Neuronal stem cell (in vitro differentiated cells): Measurements from ENCODE around the gene COL28A1.

Experiments
- DNase-seq: peaks from one replicate; pipeline ENCODE4 v3.0.0-alpha.2; 2013; ENCODE audit warnings: low spot score
- H2AFZ ChIP-seq: one replicate; pipeline ENCODE4 v1.6.1; 2013; ENCODE audit warnings: mild to moderate bottlenecking, low read length, inconsistent platforms
- H2AK5ac ChIP-seq: 2 replicates; pipeline ENCODE4 v1.6.1; 2013; ENCODE audit warnings: low read depth, mild to moderate bottlenecking, inconsistent platforms, low read length, moderate library complexity, mixed read lengths
- H2BK120ac ChIP-seq: 2 replicates; pipeline ENCODE4 v1.6.1; 2013; ENCODE audit warnings: low read depth, mild to moderate bottlenecking, inconsistent platforms, low read length, moderate library complexity, mixed read lengths
- H2BK12ac ChIP-seq: one replicate; pipeline ENCODE4 v1.6.1; 2013; ENCODE audit warnings: low read length, inconsistent platforms
- H2BK15ac ChIP-seq: 2 replicates; pipeline ENCODE4 v1.6.1; 2013; ENCODE audit warnings: mild to moderate bottlenecking, low read length, inconsistent platforms, mixed read lengths
- H2BK5ac ChIP-seq: one replicate; pipeline ENCODE4 v1.6.1; 2013; ENCODE audit warnings: inconsistent platforms, mild to moderate bottlenecking, low read length, moderate library complexity
- H3K14ac ChIP-seq: one replicate; pipeline ENCODE4 v1.6.1; 2013; ENCODE audit warnings: low read length, inconsistent platforms
- H3K18ac ChIP-seq: 2 replicates; pipeline ENCODE4 v1.6.1; 2013; ENCODE audit warnings: low read length, inconsistent platforms
- H3K23ac ChIP-seq: 2 replicates; pipeline ENCODE4 v1.6.1; 2013; ENCODE audit warnings: low read depth, mild to moderate bottlenecking, mixed read lengths, low read length, inconsistent platforms; ENCODE audit not compliant: poor library complexity
- H3K27ac ChIP-seq: replicated peaks from 3 replicates; pipeline ENCODE4 v1.5.1; 2013; ENCODE audit warnings: low read length, inconsistent platforms
- H3K27me3 ChIP-seq, 3 experiments: 2 replicates each; pipeline ENCODE4 v1.6.1; 2013; ENCODE audit warnings: low read length in 3 of 3, mild to moderate bottlenecking in 2 of 3, inconsistent platforms in 1 of 3, low read depth in 1 of 3, mixed read lengths in 1 of 3, moderate library complexity in 1 of 3; ENCODE audit not compliant: control insufficient read depth in 3 of 3, insufficient read depth in 3 of 3
- H3K36me3 ChIP-seq, 2 donors: replicated peaks in 1 of 2; 2 replicates each; pipeline ENCODE4 v1.6.1; 2013; ENCODE audit warnings: low read length in 2 of 2; ENCODE audit not compliant: control insufficient read depth in 2 of 2, insufficient read depth in 2 of 2
- H3K4ac ChIP-seq: 2 replicates; pipeline ENCODE4 v1.6.1; 2013; ENCODE audit warnings: inconsistent platforms, mild to moderate bottlenecking, low read length, moderate library complexity
- H3K4me1 ChIP-seq, 2 donors: 1 replicate in 1 of 2; 2 replicates in 1 of 2; pipeline ENCODE4 v1.6.1; 2013; ENCODE audit warnings: low read length in 2 of 2, low read depth in 1 of 2; ENCODE audit not compliant: control insufficient read depth in 2 of 2, insufficient read depth in 1 of 2
- H3K4me2 ChIP-seq: one replicate; pipeline ENCODE4 v1.6.1; 2013; ENCODE audit warnings: mild to moderate bottlenecking, low read length, inconsistent platforms; ENCODE audit not compliant: insufficient read depth, poor library complexity, severe bottlenecking
- H3K4me3 ChIP-seq, 2 donors: 2 replicates each; pipeline ENCODE4 v1.5.1; 2013; ENCODE audit warnings: low read length in 2 of 2, mild to moderate bottlenecking in 2 of 2, inconsistent platforms in 1 of 2, moderate library complexity in 1 of 2
- H3K79me1 ChIP-seq: one replicate; pipeline ENCODE4 v1.6.1; 2013; ENCODE audit warnings: low read depth, mild to moderate bottlenecking, inconsistent platforms, low read length, moderate library complexity
- H3K9ac ChIP-seq: one replicate; pipeline ENCODE4 v1.6.1; 2013; ENCODE audit warnings: mild to moderate bottlenecking, low read depth, low read length, inconsistent platforms; ENCODE audit not compliant: poor library complexity
- H3K9me3 ChIP-seq, 2 donors: replicated peaks in 1 of 2; 2 replicates each; pipeline versions ENCODE3 to v1.6.1; 2013; ENCODE audit warnings: low read length in 2 of 2, mild to moderate bottlenecking in 2 of 2, inconsistent platforms in 1 of 2, low read depth in 1 of 2, mixed read lengths in 1 of 2, moderate library complexity in 1 of 2; ENCODE audit not compliant: control insufficient read depth in 2 of 2, insufficient read depth in 1 of 2
- H4K8ac ChIP-seq: one replicate; pipeline ENCODE4 v1.6.1; 2013; ENCODE audit warnings: low read depth, mild to moderate bottlenecking, inconsistent platforms, low read length, moderate library complexity
- H4K91ac ChIP-seq: one replicate; pipeline ENCODE4 v1.6.1; 2013; ENCODE audit warnings: low read length, low read depth, mild to moderate bottlenecking, inconsistent platforms; ENCODE audit not compliant: poor library complexity
- WGBS, 2 donors: extraction: QIAGEN DNeasy Blood & Tissue Kit; methylation state at CpG; one replicate each; pipeline ENCODE4 v1.1.7; 2013; ENCODE audit warnings: missing lambda C conversion rate in 2 of 2, mixed read lengths in 1 of 2; ENCODE audit not compliant: insufficient read length in 2 of 2, insufficient replicate concordance in 1 of 2; ENCODE audit errors: extremely low coverage in 2 of 2; 5-methylcytosine and 5-hydroxymethylcytosine counted together

Gene COL28A1

GRCh38 chr7:7333610-7334009, 202.1 kb downstream of the COL28A1 start:
- no peaks in the 10 kb centered on the region for H3K36me3 ChIP-seq
- WGBS, 2 donors, result no CpG with 5 or more reads among the region's 3 CpGs
- H2BK15ac ChIP-seq, result no peak overlapping the region
- H3K9ac ChIP-seq, result no peak overlapping the region
- H3K18ac ChIP-seq, result no peak overlapping the region
- no peaks in the 10 kb centered on the region for H3K27me3 ChIP-seq
- no peak overlapping the region for H4K91ac ChIP-seq
- no peak overlapping the region for H3K27ac ChIP-seq
- no peaks in the 10 kb centered on the region for H3K79me1 ChIP-seq
- no peak overlapping the region for H3K4ac ChIP-seq
- H3K9me3 ChIP-seq, result no peaks in the 10 kb centered on the region
- H3K23ac ChIP-seq, result no peak overlapping the region
- H3K4me1 ChIP-seq, result peaks cover 0 to 3% of the 10 kb centered on the region in 2 donors
- H2BK12ac ChIP-seq, result no peak overlapping the region
- no peak overlapping the region for H2BK120ac ChIP-seq
- H2BK5ac ChIP-seq, result no peak overlapping the region
- H2AK5ac ChIP-seq, result no peak overlapping the region
- no peak for DNase-seq
- no peak overlapping the region for H4K8ac ChIP-seq
- H2AFZ ChIP-seq, result no peak overlapping the region
- no peak overlapping the region for H3K4me2 ChIP-seq
- H3K4me3 ChIP-seq, result no peak overlapping the region
- H3K14ac ChIP-seq, result no peak overlapping the region

DNA sequence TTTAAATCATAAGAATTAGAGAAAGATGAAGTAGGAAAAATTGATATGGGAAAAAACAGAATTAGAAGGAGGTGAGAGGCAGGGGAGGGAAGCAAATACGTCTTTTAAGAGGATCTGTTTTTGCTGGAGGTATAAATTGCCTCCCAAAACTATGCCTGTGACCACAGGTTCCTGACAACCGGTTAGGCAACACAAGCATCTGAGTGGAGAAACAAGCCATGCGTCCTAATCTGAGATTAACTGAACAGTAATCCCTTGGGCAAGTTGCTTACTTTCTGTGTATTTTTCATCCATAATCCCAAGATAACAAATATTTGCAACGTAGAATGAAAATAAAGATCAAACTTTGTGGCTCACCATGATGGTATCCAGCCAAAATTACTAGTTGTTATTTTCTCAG, 204.2 kb downstream of the COL28A1 start:
- Histone ChIP-seq H3K9ac (no peak overlapping the region), H3K4ac (no peak overlapping the region), H3K18ac (no peak overlapping the region), H2AFZ (no peak overlapping the region), H3K9me3 (no peaks in the 10 kb centered on the region), H2BK120ac (no peak overlapping the region), H3K27ac (no peak overlapping the region), H3K4me2 (no peak overlapping the region), H4K8ac (no peak overlapping the region), H2AK5ac (no peak overlapping the region), H2BK5ac (no peak overlapping the region), H3K36me3 (no peaks in the 10 kb centered on the region), H3K27me3 (no peaks in the 10 kb centered on the region), H3K14ac (no peak overlapping the region), H3K4me3 (no peak overlapping the region), H3K23ac (no peak overlapping the region), H4K91ac (no peak overlapping the region), H3K79me1 (no peaks in the 10 kb centered on the region), H3K4me1 (peaks cover 0 to 3% of the 10 kb centered on the region in 2 donors), H2BK12ac (no peak overlapping the region), H2BK15ac (no peak overlapping the region)
- no peak for DNase-seq
- WGBS, 2 donors, result no CpG with 5 or more reads among the region's 4 CpGs

GRCh38 chr7:7330997-7331396, 204.7 kb downstream of the COL28A1 start:
- Histone ChIP-seq H3K36me3 (no peaks in the 10 kb centered on the region), H3K9ac (no peak overlapping the region), H2BK5ac (no peak overlapping the region), H3K14ac (no peak overlapping the region), H3K9me3 (no peaks in the 10 kb centered on the region), H2AK5ac (no peak overlapping the region), H2BK15ac (no peak overlapping the region), H4K8ac (no peak overlapping the region), H3K79me1 (no peaks in the 10 kb centered on the region), H3K27ac (no peak overlapping the region), H3K4me3 (no peak overlapping the region), H3K23ac (no peak overlapping the region), H3K4me2 (no peak overlapping the region), H4K91ac (no peak overlapping the region), H3K18ac (no peak overlapping the region), H2AFZ (no peak overlapping the region), H2BK120ac (no peak overlapping the region), H3K4me1 (peaks cover 0 to 3% of the 10 kb centered on the region in 2 donors), H3K27me3 (no peaks in the 10 kb centered on the region), H3K4ac (no peak overlapping the region), H2BK12ac (no peak overlapping the region)
- DNase-seq, result no peak
- WGBS, 2 donors, result no CpG with 5 or more reads among the region's 2 CpGs

DNA sequence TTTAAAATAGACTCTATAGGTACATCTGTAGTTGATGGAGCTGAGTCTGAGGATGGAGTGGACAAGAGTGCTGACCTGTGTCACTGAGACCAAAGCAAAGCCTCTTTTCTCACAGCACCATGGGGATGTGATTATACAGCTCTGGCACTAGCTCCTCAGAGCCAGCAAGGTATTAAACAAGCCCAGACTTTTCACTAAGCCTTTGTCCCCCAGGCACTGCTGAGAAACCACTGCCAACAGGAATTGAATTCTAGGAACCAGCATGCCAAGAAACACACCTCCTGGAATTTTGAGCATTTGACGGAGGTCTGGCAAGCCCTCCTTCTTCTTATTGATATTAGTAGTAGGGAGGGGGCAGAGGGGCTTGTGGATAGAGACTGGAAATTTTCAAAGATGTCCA, 206.3 kb downstream of the COL28A1 start:
- H3K4ac ChIP-seq, result no peak overlapping the region
- H2AK5ac ChIP-seq, result no peak overlapping the region
- no peak overlapping the region for H2BK120ac ChIP-seq
- no peak overlapping the region for H2BK5ac ChIP-seq
- WGBS, 2 donors, result no CpG with 5 or more reads among the region's 1 CpG
- H3K27me3 ChIP-seq, result no peaks in the 10 kb centered on the region
- H2BK12ac ChIP-seq, result no peak overlapping the region
- H3K9me3 ChIP-seq, result no peaks in the 10 kb centered on the region
- no peak overlapping the region for H3K4me3 ChIP-seq
- no peak overlapping the region for H3K23ac ChIP-seq
- no peak overlapping the region for H3K4me2 ChIP-seq
- no peak overlapping the region for H2AFZ ChIP-seq
- H4K8ac ChIP-seq, result no peak overlapping the region
- no peak overlapping the region for H3K27ac ChIP-seq
- no peak overlapping the region for H4K91ac ChIP-seq
- H2BK15ac ChIP-seq, result no peak overlapping the region
- no peak overlapping the region for H3K9ac ChIP-seq
- no peak for DNase-seq
- H3K36me3 ChIP-seq, result no peaks in the 10 kb centered on the region
- no peaks in the 10 kb centered on the region for H3K79me1 ChIP-seq
- H3K18ac ChIP-seq, result no peak overlapping the region
- peaks cover 0 to 3% of the 10 kb centered on the region in 2 donors for H3K4me1 ChIP-seq
- H3K14ac ChIP-seq, result no peak overlapping the region
